Activated CD8-positive, alpha-beta T cell treated with anti-CD3 and anti-CD28 coated beads for 36 hours (primary cell): ENCODE data around the gene FGF3. TPM values are rescaled to one million over a fixed set of nuclear protein-coding genes. Genes with fewer than 3 reads are reported as not detected.

ENCODE experiments used
- ATAC-seq: fragments of 200-7000 bp; cut with Tn5 transposase; one replicate; pipeline ENCODE4 v1.10.0; 2021; ENCODE audit warnings: mild to moderate bottlenecking, moderate library complexity
- CTCF ChIA-PET: fragments of 350-600 bp; sonication (Branson Sonifier 250); formaldehyde crosslinking; loops from one replicate; lab custom pipeline; 2021; ENCODE audit warnings: antibody characterized with exemption; lab: Charles Lee
- POLR2A ChIA-PET: fragments of 350-600 bp; sonication (Branson Sonifier 250); formaldehyde crosslinking; loops from one replicate; lab custom pipeline; 2021; ENCODE audit warnings: antibody characterized with exemption; lab: Charles Lee
- DNase-seq: peaks from one replicate; pipeline ENCODE4 v3.0.0-alpha.2; 2020
- H3K27ac Mint-ChIP-seq: one replicate; pipeline ENCODE4 v1.8.0; 2021; ENCODE audit warnings: mild to moderate bottlenecking, mixed read lengths
- H3K27me3 Mint-ChIP-seq: one replicate; pipeline ENCODE4 v1.8.0; 2021; ENCODE audit warnings: mixed read lengths
- H3K36me3 Mint-ChIP-seq: one replicate; pipeline ENCODE4 v1.8.0; 2021; ENCODE audit warnings: low read depth, mixed read lengths
- H3K4me1 Mint-ChIP-seq: one replicate; pipeline ENCODE4 v1.8.0; 2021; ENCODE audit warnings: low read depth, mixed read lengths
- H3K4me3 Mint-ChIP-seq: one replicate; pipeline ENCODE4 v1.8.0; 2021; ENCODE audit warnings: mild to moderate bottlenecking, moderate library complexity, mixed read lengths
- H3K9me3 Mint-ChIP-seq: one replicate; pipeline ENCODE4 v1.8.0; 2021; ENCODE audit warnings: mixed read lengths
- intact Hi-C: fragments of 100-400 bp; cut with micrococcal nuclease; formaldehyde crosslinking; loops from one replicate; pipeline ENCODE4 v1.10.0; 2022
- total RNA-seq, 2 experiments: library from RNA; stranded (reverse); gene quantifications; one replicate each; pipeline ENCODE4 v1.2.3, GENCODE V29; 2021
- TF ChIP-seq, protein P1 (sequence below): fragments of 200-600 bp; IDR thresholded peaks from one replicate; pipeline ENCODE4 v1.8.0; 2022; ENCODE audit warnings: antibody characterized with exemption, mild to moderate bottlenecking

The FGF3 gene
- total RNA-seq, 2 experiments from 2014 or later = not detected

DNA sequence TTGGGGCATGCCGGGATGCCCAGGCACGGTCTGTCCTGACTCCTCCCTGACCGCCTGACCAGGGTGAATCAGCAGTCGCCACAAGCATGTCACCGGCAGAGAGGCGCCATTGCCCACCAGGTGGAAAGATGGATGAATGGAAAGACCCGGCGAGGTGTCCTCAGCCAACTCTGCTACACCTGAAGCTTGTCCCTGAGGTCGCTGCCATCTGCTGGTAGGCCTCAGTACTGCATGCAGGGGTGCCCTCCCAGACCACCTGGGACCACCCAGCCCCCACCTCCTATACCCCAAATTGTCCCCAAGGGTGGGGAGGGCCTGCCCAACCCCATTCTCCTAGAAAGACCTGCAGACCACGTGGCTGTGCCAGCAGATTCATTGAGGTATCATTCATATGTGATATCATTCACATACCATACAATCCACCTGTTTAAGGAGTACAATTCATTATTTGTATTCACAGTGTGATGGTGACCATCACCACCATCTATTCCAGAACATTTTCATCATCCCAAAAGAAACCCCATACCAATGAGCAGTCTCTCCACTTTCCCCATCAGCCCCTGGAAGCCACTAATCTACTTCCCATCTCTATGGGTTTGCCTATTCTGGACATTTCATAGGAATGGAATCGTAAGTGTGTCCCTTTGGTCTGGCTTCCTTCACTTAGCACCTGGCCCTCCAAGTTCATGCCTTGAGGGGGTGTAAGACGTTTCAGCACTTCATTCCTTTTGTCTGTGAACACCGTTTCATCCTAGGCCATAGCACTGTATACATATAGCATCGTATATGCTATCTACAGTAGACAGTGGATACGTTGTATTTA lies 17.5 kb downstream of the FGF3 start:
- ChIA-PET CTCF (interaction anchor here (1.2 to 1.9 kb wide), 2 partner anchors 14 to 23 kb away, joined by 3 to 5 read pairs; no protein-coding TSS in a partner anchor), POLR2A (interaction anchor here (0.7 to 1.4 kb wide), 2 partner anchors 97 kb away, joined by 4 to 5 read pairs; no protein-coding TSS in a partner anchor)
- no peaks in the 10 kb centered on the region for H3K4me1 Mint-ChIP-seq
- no peaks in the 10 kb centered on the region for H3K9me3 Mint-ChIP-seq
- no peak overlapping the region for H3K27ac Mint-ChIP-seq
- ATAC-seq (peak; percentile 58), DNase-seq (peak; percentile 56)
- no peak overlapping the region for H3K4me3 Mint-ChIP-seq
- intact Hi-C loops = no loop called here
- H3K27me3 Mint-ChIP-seq = no peaks in the 10 kb centered on the region
- TF ChIP-seq, protein P1, sequence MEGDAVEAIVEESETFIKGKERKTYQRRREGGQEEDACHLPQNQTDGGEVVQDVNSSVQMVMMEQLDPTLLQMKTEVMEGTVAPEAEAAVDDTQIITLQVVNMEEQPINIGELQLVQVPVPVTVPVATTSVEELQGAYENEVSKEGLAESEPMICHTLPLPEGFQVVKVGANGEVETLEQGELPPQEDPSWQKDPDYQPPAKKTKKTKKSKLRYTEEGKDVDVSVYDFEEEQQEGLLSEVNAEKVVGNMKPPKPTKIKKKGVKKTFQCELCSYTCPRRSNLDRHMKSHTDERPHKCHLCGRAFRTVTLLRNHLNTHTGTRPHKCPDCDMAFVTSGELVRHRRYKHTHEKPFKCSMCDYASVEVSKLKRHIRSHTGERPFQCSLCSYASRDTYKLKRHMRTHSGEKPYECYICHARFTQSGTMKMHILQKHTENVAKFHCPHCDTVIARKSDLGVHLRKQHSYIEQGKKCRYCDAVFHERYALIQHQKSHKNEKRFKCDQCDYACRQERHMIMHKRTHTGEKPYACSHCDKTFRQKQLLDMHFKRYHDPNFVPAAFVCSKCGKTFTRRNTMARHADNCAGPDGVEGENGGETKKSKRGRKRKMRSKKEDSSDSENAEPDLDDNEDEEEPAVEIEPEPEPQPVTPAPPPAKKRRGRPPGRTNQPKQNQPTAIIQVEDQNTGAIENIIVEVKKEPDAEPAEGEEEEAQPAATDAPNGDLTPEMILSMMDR = peak; percentile 88
- H3K36me3 Mint-ChIP-seq = no peaks in the 10 kb centered on the region

DNA sequence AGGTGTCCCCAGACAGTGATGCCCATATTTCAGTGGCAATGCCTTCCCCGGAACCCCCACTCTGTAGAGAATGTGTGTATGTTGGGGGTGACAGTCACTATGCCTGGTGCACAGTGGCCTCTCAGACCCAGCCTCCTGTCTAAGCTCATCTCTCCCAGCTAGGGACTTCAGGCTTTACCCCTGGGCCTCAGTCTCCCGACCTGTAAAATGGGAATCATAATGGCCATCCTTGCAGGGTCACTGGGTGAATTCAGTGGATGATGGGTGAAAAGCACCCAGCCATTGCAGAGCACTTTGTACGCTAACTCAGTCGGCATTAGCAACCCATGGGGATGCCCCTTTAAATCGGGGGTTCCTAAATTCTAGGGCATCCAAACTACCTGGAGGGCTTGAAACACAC lies 18.9 kb downstream of the FGF3 start:
- H3K4me1 Mint-ChIP-seq = no peaks in the 10 kb centered on the region
- H3K4me3 Mint-ChIP-seq = no peak overlapping the region
- no peaks in the 10 kb centered on the region for H3K36me3 Mint-ChIP-seq
- DNase-seq = no peak
- POLR2A ChIA-PET = interaction anchor here (1.4 kb wide), 1 partner anchor 96 kb away, joined by 5 read pairs; no protein-coding TSS in a partner anchor
- no peak for ATAC-seq
- CTCF ChIA-PET = interaction anchor here (1.5 to 1.9 kb wide), 2 partner anchors 13 to 30 kb away, joined by 3 to 5 read pairs; no protein-coding TSS in a partner anchor
- intact Hi-C loops = no loop called here
- TF ChIP-seq, protein P1 = no peak
- no peak overlapping the region for H3K27ac Mint-ChIP-seq
- H3K9me3 Mint-ChIP-seq = no peaks in the 10 kb centered on the region
- H3K27me3 Mint-ChIP-seq = no peaks in the 10 kb centered on the region

DNA sequence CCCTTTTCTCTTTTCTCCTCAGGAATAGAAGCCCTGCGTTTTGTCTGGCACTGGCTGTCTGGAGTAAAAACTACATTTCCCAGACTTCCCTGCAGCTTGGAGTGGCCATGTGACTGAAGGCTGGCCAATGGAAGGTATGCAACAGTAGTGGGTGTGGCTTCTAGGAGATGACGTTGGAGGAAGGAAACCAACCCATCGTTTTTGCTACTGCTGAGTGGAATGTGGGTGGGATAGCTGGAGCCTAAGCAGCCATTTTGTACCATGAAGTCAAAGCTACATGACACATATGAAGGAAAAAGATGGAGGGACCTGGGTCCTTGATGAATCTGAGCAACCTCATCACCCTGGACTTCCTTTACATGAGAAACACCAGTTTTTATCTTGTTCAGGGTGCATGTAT lies 19.6 kb downstream of the FGF3 start:
- ChIA-PET CTCF (interaction anchor here (1.5 kb wide), 1 partner anchor 29 kb away, joined by 3 read pairs; no protein-coding TSS in a partner anchor), POLR2A (no interaction called here)
- H3K4me1 Mint-ChIP-seq = no peaks in the 10 kb centered on the region
- no peak overlapping the region for H3K4me3 Mint-ChIP-seq
- H3K36me3 Mint-ChIP-seq = no peaks in the 10 kb centered on the region
- no peaks in the 10 kb centered on the region for H3K9me3 Mint-ChIP-seq
- TF ChIP-seq, protein P1 = no peak
- no peaks in the 10 kb centered on the region for H3K27me3 Mint-ChIP-seq
- ATAC-seq (peak; percentile 49), DNase-seq (no peak)
- no peak overlapping the region for H3K27ac Mint-ChIP-seq
- intact Hi-C loops = no loop called here

DNA sequence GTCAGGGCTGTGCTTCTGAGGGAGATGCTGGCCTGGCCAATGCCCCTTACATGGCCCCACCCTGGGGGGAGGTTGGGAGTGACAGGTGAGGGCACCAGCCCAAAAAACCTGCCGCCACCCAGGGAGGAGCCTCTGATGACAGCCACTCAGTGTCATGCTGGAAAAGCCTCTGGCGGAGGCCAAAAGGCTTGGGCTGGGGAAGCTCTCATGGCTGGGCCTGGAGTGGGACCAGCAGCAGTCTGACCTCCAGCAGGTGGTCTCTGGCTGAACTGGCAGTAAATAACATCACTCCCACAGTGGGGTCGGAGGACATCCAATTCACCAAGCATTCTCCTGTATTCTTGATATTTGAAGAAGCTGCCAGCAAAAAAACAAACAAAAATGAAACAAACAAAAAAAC lies 20.1 kb downstream of the FGF3 start:
- CTCF ChIA-PET = no interaction called here
- POLR2A ChIA-PET = no interaction called here
- H3K27me3 Mint-ChIP-seq = no peaks in the 10 kb centered on the region
- TF ChIP-seq, protein P1 = no peak
- DNase-seq (no peak), ATAC-seq (no peak)
- intact Hi-C loops = no loop called here
- no peak overlapping the region for H3K27ac Mint-ChIP-seq
- H3K4me1 Mint-ChIP-seq = no peaks in the 10 kb centered on the region
- H3K9me3 Mint-ChIP-seq = no peaks in the 10 kb centered on the region
- no peaks in the 10 kb centered on the region for H3K36me3 Mint-ChIP-seq
- no peak overlapping the region for H3K4me3 Mint-ChIP-seq
